ENCODE data around the gene CUL4B. TPM values are rescaled to one million over a fixed set of nuclear protein-coding genes. Genes with fewer than 3 reads are reported as not detected.

CUL4B gene
- total and polyA plus RNA-seq, 5 experiments from 2014 or later, result 23.6 to 64.7 (median 27.9) TPM

GRCh38 chrX:120562569-120562926 is 1.8 kb upstream of the CUL4B start:
- no peak for ATAC-seq
- Mint-ChIP-seq H3K9me3 (no peaks in the 10 kb centered on the region), H3K27ac (peak overlapping the region; percentile 11 to 99 (median 96)), H3K4me1 (peaks cover 4 to 29% (median 14%) of the 10 kb centered on the region in 4 donors), H3K36me3 (peaks cover 0 to under 1% (median 0%) of the 10 kb centered on the region in 3 donors), H3K27me3 (no peaks in the 10 kb centered on the region), H3K4me3 (peak overlapping the region in 2 of 10 donors; percentile 11 to 99)
- DNase-seq, result no peak
- POLR2A ChIA-PET, result interaction anchor here (1.8 to 3.9 kb wide), 4 partner anchors 9 to 68 kb away, joined by 4 to 111 read pairs (median 18); partner anchors contain the start of genes C1GALT1C1 and MCTS1

GRCh38 chrX:120561634-120562568 is 1.1 kb upstream of the CUL4B start:
- H3K36me3 Mint-ChIP-seq, result peaks cover 0 to 7% (median 0%) of the 10 kb centered on the region in 3 donors
- DNase-seq, result peak in 1 of 10 donors; percentile 13
- H3K4me1 Mint-ChIP-seq, result peaks cover 4 to 32% (median 16%) of the 10 kb centered on the region in 4 donors
- no peaks in the 10 kb centered on the region for H3K27me3 Mint-ChIP-seq
- ATAC-seq, result no peak
- POLR2A ChIA-PET, result interaction anchor here (0.7 to 3.9 kb wide), 15 partner anchors 9 to 880 kb away, joined by 3 to 111 read pairs (median 4); partner anchors contain the start of genes C1GALT1C1 and MCTS1
- peak overlapping the region; percentile 93 to 99 (median 97) for H3K27ac Mint-ChIP-seq
- H3K4me3 Mint-ChIP-seq, result peak overlapping the region; percentile 93 to 99 (median 96)
- no peaks in the 10 kb centered on the region for H3K9me3 Mint-ChIP-seq

GRCh38 chrX:120560405-120560841 is 339 bp downstream of the CUL4B start:
- POLR2A ChIA-PET, result interaction anchor here (0.6 to 3.9 kb wide), 15 partner anchors 8 to 1149 kb away, joined by 3 to 111 read pairs (median 4); partner anchors contain the start of genes C1GALT1C1 and MCTS1
- Mint-ChIP-seq H3K4me3 (peak overlapping the region; percentile 93 to 100 (median 97)), H3K4me1 (peaks cover 4 to 39% (median 20%) of the 10 kb centered on the region in 4 donors), H3K36me3 (peaks cover 0 to 17% (median 0%) of the 10 kb centered on the region in 3 donors), H3K9me3 (no peaks in the 10 kb centered on the region), H3K27me3 (no peaks in the 10 kb centered on the region), H3K27ac (peak overlapping the region; percentile 93 to 99 (median 98))
- ATAC-seq, result peak; percentile 46 to 52
- DNase-seq, result peak in 9 of 10 donors; percentile 6 to 63 (median 29)

GRCh38 chrX:120559804-120560203 is 958 bp downstream of the CUL4B start:
- peaks cover 4 to 42% (median 21%) of the 10 kb centered on the region in 4 donors for H3K4me1 Mint-ChIP-seq
- POLR2A ChIA-PET, result interaction anchor here (0.7 to 3.9 kb wide), 6 partner anchors 23 to 215 kb away, joined by 3 to 111 read pairs (median 8); partner anchors contain the start of genes C1GALT1C1 and MCTS1
- ATAC-seq (no peak), DNase-seq (peak in 1 of 10 donors; percentile 3)
- H3K36me3 Mint-ChIP-seq, result peaks cover 0 to 22% (median 0%) of the 10 kb centered on the region in 3 donors
- no peaks in the 10 kb centered on the region for H3K27me3 Mint-ChIP-seq
- H3K4me3 Mint-ChIP-seq, result peak overlapping the region; percentile 93 to 100 (median 97)
- no peaks in the 10 kb centered on the region for H3K9me3 Mint-ChIP-seq
- H3K27ac Mint-ChIP-seq, result peak overlapping the region; percentile 93 to 99 (median 98)

- POLR2A ChIA-PET, result interaction anchor here (0.7 kb wide), 1 partner anchor 57 kb away, joined by 3 read pairs; no protein-coding TSS in a partner anchor
Measured at GRCh38 chrX:120556251-120556650, 4.5 kb downstream of the CUL4B start.

GRCh38 chrX:120549483-120550452 is 11.0 kb downstream of the CUL4B start:
- POLR2A ChIA-PET, result no interaction called here
- no peak for ATAC-seq

More at GRCh38 chrX:120556251-120556650, 4.5 kb downstream of the CUL4B start:
- Mint-ChIP-seq H3K27ac (peak overlapping the region in 2 of 10 donors; percentile 1 to 37), H3K4me1 (peaks cover 0 to 39% (median 15%) of the 10 kb centered on the region in 4 donors), H3K27me3 (no peaks in the 10 kb centered on the region), H3K36me3 (peaks cover 0 to 36% (median 0%) of the 10 kb centered on the region in 3 donors), H3K4me3 (peak overlapping the region in 9 of 10 donors; percentile 5 to 62 (median 32)), H3K9me3 (no peaks in the 10 kb centered on the region)
- ATAC-seq, result no peak
- no peak for DNase-seq

GRCh38 chrX:120536061-120536460 is 24.7 kb downstream of the CUL4B start:
- DNase-seq, result no peak
- ATAC-seq, result no peak
- Mint-ChIP-seq H3K4me1 (peaks cover 0 to 18% (median 0%) of the 10 kb centered on the region in 4 donors), H3K36me3 (peaks cover 0 to 85% (median 15%) of the 10 kb centered on the region in 3 donors), H3K4me3 (peak overlapping the region in 1 of 10 donors; percentile 15), H3K27me3 (no peaks in the 10 kb centered on the region), H3K27ac (peak overlapping the region in 1 of 10 donors; percentile 59), H3K9me3 (no peaks in the 10 kb centered on the region)
- POLR2A ChIA-PET, result interaction anchor here (0.7 kb wide), 1 partner anchor 243 kb away, joined by 3 read pairs; no protein-coding TSS in a partner anchor

More at GRCh38 chrX:120549483-120550452, 11.0 kb downstream of the CUL4B start:
- Mint-ChIP-seq H3K36me3 (peaks cover 0 to 55% (median 0%) of the 10 kb centered on the region in 3 donors), H3K9me3 (no peaks in the 10 kb centered on the region), H3K27ac (peak overlapping the region in 6 of 10 donors; percentile 3 to 89 (median 42)), H3K27me3 (no peaks in the 10 kb centered on the region), H3K4me1 (peaks cover 10 to 32% (median 17%) of the 10 kb centered on the region in 4 donors), H3K4me3 (no peak overlapping the region)
- no peak for DNase-seq

GRCh38 chrX:120534413-120535205 is 26.2 kb downstream of the CUL4B start:
- no peak overlapping the region for H3K4me3 Mint-ChIP-seq
- H3K36me3 Mint-ChIP-seq, result peaks cover 0 to 86% (median 15%) of the 10 kb centered on the region in 3 donors
- H3K27ac Mint-ChIP-seq, result peak overlapping the region in 1 of 10 donors; percentile 3
- no peaks in the 10 kb centered on the region for H3K27me3 Mint-ChIP-seq
- H3K9me3 Mint-ChIP-seq, result no peaks in the 10 kb centered on the region
- peaks cover 0 to 18% (median 0%) of the 10 kb centered on the region in 4 donors for H3K4me1 Mint-ChIP-seq
- ATAC-seq (no peak), DNase-seq (no peak)
- POLR2A ChIA-PET, result interaction anchor here (0.8 kb wide), 1 partner anchor 46 kb away, joined by 3 read pairs; no protein-coding TSS in a partner anchor

GRCh38 chrX:120522820-120523219 is 37.9 kb downstream of the CUL4B start:
- no peaks in the 10 kb centered on the region for H3K27me3 Mint-ChIP-seq
- no peak for ATAC-seq
- H3K36me3 Mint-ChIP-seq, result peaks cover 4 to 45% (median 14%) of the 10 kb centered on the region in 3 donors
- no peak overlapping the region for H3K4me3 Mint-ChIP-seq
- no peak for DNase-seq
- no peaks in the 10 kb centered on the region for H3K9me3 Mint-ChIP-seq
- H3K27ac Mint-ChIP-seq, result no peak overlapping the region
- POLR2A ChIA-PET, result no interaction called here
- no peaks in the 10 kb centered on the region for H3K4me1 Mint-ChIP-seq

- no peak overlapping the region for H3K4me3 Mint-ChIP-seq
- POLR2A ChIA-PET, result no interaction called here
- peaks cover 0 to 3% (median 0%) of the 10 kb centered on the region in 4 donors for H3K4me1 Mint-ChIP-seq
- no peaks in the 10 kb centered on the region for H3K27me3 Mint-ChIP-seq
- H3K36me3 Mint-ChIP-seq, result peaks cover 0 to 33% (median 4%) of the 10 kb centered on the region in 3 donors
- H3K9me3 Mint-ChIP-seq, result no peaks in the 10 kb centered on the region
- peak overlapping the region in 1 of 10 donors; percentile 29 for H3K27ac Mint-ChIP-seq
- no peak for DNase-seq
- ATAC-seq, result no peak
Measured at GRCh38 chrX:120517936-120518335, 42.8 kb downstream of the CUL4B start.

- peak overlapping the region in 1 of 10 donors; percentile 29 for H3K27ac Mint-ChIP-seq
- H3K9me3 Mint-ChIP-seq, result no peaks in the 10 kb centered on the region
- peaks cover 0 to 3% (median 0%) of the 10 kb centered on the region in 4 donors for H3K4me1 Mint-ChIP-seq
- H3K36me3 Mint-ChIP-seq, result peaks cover 0 to 22% (median 0%) of the 10 kb centered on the region in 3 donors
- no peak overlapping the region for H3K4me3 Mint-ChIP-seq
- no peaks in the 10 kb centered on the region for H3K27me3 Mint-ChIP-seq
- ATAC-seq, result no peak
- DNase-seq, result no peak
- POLR2A ChIA-PET, result no interaction called here
Measured at GRCh38 chrX:120514236-120514635, 46.5 kb downstream of the CUL4B start.
